Measurements from ENCODE around the gene LIMA1. TPM values are rescaled to one million over a fixed set of nuclear protein-coding genes. Genes with fewer than 3 reads are reported as not detected.
A peak's percentile ranks its signal among the peaks of the same experiment; 100 is the strongest.

The LIMA1 gene
- total and polyA plus RNA-seq, 9 of the 15 experiments (the other 6 are each of a cell fraction or from before 2014, with no cell fraction given): 20.2 to 37.8 (median 27.3) TPM

- no peak for TF ChIP-seq PBX2 (CRISPR knock-in tag; IDR thresholded peaks at IDR 0.05; ENCODE audit: low read depth)
- TF ChIP-seq PBX2 (tag; conservative IDR thresholded peaks at IDR 0.05; ENCODE audit: low read depth): peak; percentile 73
- TF ChIP-seq ETS2 (tag; IDR thresholded peaks at IDR 0.05; ENCODE audit: borderline replicate concordance, poor library complexity, severe bottlenecking): no peak
- TF ChIP-seq HMG20B (CRISPR knock-in tag; IDR thresholded peaks at IDR 0.05): no peak
- TF ChIP-seq ZKSCAN1 (IDR thresholded peaks at IDR 0.05; ENCODE audit: low read depth, low read length): no peak
- TF ChIP-seq, protein P1, sequence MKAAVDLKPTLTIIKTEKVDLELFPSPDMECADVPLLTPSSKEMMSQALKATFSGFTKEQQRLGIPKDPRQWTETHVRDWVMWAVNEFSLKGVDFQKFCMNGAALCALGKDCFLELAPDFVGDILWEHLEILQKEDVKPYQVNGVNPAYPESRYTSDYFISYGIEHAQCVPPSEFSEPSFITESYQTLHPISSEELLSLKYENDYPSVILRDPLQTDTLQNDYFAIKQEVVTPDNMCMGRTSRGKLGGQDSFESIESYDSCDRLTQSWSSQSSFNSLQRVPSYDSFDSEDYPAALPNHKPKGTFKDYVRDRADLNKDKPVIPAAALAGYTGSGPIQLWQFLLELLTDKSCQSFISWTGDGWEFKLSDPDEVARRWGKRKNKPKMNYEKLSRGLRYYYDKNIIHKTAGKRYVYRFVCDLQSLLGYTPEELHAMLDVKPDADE (conservative IDR thresholded peaks at IDR 0.05; ENCODE audit: control insufficient read depth, low read depth, low read length): no peak
- TF ChIP-seq RAD21 (CRISPR knock-in tag; conservative IDR thresholded peaks at IDR 0.05 in 1 of 2, IDR thresholded peaks at IDR 0.05 in 1 of 2): peak; percentile 32 to 57
- peak; percentile 32; the same call in 1 of the 2 replicates for TF ChIP-seq ETV1 (tag; conservative IDR thresholded peaks at IDR 0.05; ENCODE audit: low read depth)
- TF ChIP-seq MECOM (CRISPR knock-in tag; IDR thresholded peaks at IDR 0.05): no peak
- no peak for TF ChIP-seq ZNF655 (CRISPR knock-in tag; IDR thresholded peaks at IDR 0.05)
- TF ChIP-seq, protein P2, sequence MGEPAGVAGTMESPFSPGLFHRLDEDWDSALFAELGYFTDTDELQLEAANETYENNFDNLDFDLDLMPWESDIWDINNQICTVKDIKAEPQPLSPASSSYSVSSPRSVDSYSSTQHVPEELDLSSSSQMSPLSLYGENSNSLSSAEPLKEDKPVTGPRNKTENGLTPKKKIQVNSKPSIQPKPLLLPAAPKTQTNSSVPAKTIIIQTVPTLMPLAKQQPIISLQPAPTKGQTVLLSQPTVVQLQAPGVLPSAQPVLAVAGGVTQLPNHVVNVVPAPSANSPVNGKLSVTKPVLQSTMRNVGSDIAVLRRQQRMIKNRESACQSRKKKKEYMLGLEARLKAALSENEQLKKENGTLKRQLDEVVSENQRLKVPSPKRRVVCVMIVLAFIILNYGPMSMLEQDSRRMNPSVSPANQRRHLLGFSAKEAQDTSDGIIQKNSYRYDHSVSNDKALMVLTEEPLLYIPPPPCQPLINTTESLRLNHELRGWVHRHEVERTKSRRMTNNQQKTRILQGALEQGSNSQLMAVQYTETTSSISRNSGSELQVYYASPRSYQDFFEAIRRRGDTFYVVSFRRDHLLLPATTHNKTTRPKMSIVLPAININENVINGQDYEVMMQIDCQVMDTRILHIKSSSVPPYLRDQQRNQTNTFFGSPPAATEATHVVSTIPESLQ (CRISPR knock-in tag; IDR thresholded peaks at IDR 0.05): no peak
- TF ChIP-seq GABPB2 (CRISPR knock-in tag; conservative IDR thresholded peaks at IDR 0.05): no peak
- TF ChIP-seq NFIX (CRISPR knock-in tag; IDR thresholded peaks at IDR 0.05; ENCODE audit: low read depth): no peak
- TF ChIP-seq, protein P3, sequence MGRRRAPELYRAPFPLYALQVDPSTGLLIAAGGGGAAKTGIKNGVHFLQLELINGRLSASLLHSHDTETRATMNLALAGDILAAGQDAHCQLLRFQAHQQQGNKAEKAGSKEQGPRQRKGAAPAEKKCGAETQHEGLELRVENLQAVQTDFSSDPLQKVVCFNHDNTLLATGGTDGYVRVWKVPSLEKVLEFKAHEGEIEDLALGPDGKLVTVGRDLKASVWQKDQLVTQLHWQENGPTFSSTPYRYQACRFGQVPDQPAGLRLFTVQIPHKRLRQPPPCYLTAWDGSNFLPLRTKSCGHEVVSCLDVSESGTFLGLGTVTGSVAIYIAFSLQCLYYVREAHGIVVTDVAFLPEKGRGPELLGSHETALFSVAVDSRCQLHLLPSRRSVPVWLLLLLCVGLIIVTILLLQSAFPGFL (CRISPR knock-in tag; IDR thresholded peaks at IDR 0.05): no peak
- TF ChIP-seq CBFA2T3 (IDR thresholded peaks at IDR 0.05): no peak
- no peak for TF ChIP-seq IRF2 (CRISPR knock-in tag; IDR thresholded peaks at IDR 0.05)
Observed at GRCh38 chr12:50211392-50212070, 71.8 kb downstream of the LIMA1 start (continued).
